ENCODE measurements around the gene LRRC42.

DNA sequence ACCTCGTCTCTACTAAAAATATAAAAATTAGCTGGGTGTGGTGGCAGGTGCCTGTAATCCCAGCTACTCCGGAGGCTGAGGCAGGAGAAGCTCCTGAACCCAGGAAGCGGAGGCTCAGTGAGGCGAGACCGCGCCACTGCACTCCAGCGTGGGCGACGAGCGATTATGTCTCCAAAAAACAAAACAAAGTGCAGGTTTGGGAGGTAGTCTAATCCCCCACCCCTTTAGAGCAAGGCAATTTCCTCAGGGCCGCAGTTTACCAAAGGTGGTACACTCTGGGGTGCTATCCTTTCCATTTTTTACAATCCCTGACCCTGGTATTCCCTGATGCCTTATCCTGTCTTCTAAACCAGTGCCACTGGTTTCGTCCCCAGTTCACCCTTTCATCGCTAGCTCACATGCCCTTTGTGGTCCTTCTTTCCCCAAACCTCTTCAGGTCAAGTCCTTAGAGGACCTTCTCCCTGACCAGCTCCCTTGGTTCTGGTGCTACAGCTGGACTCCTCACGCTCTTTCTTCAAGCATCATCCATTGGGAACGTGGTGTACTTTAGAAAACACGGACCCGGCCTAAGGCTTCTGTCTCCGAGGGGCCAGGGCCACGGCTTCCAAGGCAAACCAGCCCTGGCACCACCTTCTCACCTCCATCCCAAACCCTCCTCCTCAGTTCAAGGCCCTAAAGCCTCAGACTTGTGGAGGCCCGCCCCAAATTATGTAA lies 1.5 kb upstream of the LRRC42 start:
- TF ChIP-seq, protein P1, sequence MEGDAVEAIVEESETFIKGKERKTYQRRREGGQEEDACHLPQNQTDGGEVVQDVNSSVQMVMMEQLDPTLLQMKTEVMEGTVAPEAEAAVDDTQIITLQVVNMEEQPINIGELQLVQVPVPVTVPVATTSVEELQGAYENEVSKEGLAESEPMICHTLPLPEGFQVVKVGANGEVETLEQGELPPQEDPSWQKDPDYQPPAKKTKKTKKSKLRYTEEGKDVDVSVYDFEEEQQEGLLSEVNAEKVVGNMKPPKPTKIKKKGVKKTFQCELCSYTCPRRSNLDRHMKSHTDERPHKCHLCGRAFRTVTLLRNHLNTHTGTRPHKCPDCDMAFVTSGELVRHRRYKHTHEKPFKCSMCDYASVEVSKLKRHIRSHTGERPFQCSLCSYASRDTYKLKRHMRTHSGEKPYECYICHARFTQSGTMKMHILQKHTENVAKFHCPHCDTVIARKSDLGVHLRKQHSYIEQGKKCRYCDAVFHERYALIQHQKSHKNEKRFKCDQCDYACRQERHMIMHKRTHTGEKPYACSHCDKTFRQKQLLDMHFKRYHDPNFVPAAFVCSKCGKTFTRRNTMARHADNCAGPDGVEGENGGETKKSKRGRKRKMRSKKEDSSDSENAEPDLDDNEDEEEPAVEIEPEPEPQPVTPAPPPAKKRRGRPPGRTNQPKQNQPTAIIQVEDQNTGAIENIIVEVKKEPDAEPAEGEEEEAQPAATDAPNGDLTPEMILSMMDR (IDR thresholded peaks at IDR 0.05) = no peak
- TF ChIP-seq POLR2A (IDR thresholded peaks at IDR 0.05) = no peak
